DND-41 (cell line): ENCODE data around the gene LRRC74B.

Experiments
- EZH2 ChIP-seq: IDR thresholded peaks from 3 replicates; pipeline ENCODE4 v1.6.1; 2012; ENCODE audit warnings: borderline replicate concordance, low read depth, mild to moderate bottlenecking, moderate library complexity, low read length, inconsistent platforms; ENCODE audit not compliant: severe bottlenecking
- TF ChIP-seq, protein P1 (sequence below): IDR thresholded peaks from 2 replicates; pipeline ENCODE4 v1.5.1; 2012; ENCODE audit warnings: borderline replicate concordance, low read length, moderate library complexity, mild to moderate bottlenecking; ENCODE audit not compliant: poor library complexity, severe bottlenecking; ENCODE audit errors: extremely low read depth

DNA sequence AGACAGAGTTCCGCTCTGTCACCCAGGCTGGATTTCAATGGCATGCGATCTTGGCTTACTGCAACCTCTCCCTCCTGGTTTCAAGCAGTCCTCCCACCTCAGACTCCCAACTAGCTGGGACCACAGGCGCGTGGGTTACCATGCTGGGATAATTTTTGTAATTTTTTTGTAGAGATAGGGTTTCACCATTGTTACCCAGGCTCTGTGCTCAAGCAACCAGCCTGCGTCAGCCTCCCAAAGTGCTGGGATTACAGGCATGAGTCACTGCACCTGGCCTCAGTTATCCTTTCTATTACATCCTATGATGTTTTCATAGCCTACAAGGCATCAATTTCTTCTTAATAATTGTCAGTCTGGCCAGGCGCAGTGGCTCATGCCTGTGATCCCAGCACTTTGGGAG, 36.5 kb downstream of the LRRC74B start:
- TF ChIP-seq, protein P1, sequence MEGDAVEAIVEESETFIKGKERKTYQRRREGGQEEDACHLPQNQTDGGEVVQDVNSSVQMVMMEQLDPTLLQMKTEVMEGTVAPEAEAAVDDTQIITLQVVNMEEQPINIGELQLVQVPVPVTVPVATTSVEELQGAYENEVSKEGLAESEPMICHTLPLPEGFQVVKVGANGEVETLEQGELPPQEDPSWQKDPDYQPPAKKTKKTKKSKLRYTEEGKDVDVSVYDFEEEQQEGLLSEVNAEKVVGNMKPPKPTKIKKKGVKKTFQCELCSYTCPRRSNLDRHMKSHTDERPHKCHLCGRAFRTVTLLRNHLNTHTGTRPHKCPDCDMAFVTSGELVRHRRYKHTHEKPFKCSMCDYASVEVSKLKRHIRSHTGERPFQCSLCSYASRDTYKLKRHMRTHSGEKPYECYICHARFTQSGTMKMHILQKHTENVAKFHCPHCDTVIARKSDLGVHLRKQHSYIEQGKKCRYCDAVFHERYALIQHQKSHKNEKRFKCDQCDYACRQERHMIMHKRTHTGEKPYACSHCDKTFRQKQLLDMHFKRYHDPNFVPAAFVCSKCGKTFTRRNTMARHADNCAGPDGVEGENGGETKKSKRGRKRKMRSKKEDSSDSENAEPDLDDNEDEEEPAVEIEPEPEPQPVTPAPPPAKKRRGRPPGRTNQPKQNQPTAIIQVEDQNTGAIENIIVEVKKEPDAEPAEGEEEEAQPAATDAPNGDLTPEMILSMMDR, result no peak
- no peak for TF ChIP-seq EZH2
